GM23338 (cell line): ENCODE measurements around the gene CS. TPM values are rescaled to one million over a fixed set of nuclear protein-coding genes. Genes with fewer than 3 reads are reported as not detected.

Experiments used
- ATAC-seq: fragments of 200-7000 bp; cut with Tn5 transposase; 3 replicates; pipeline ENCODE4 v1.9.1; 2020
- DNase-seq: peaks from one replicate; pipeline ENCODE4 v3.0.0-alpha.2; 2015; ENCODE audit warnings: low spot score
- H2AFZ ChIP-seq: fragments of 200-600 bp; sonication (generic); 2 replicates; pipeline ENCODE4 v1.8.0; 2016; ENCODE audit warnings: antibody characterized with exemption, mild to moderate bottlenecking, moderate library complexity
- H3F3A ChIP-seq: fragments of 200-600 bp; sonication (generic); replicated peaks from 2 replicates; pipeline ENCODE4 v1.8.0; 2017; ENCODE audit warnings: antibody characterized with exemption, mixed run types, low read depth
- H3K27ac ChIP-seq: fragments of 200-600 bp; sonication (generic); 2 replicates; pipeline ENCODE4 v1.6.1; 2016; ENCODE audit warnings: low read depth
- H3K27me3 ChIP-seq: fragments of 200-600 bp; sonication (generic); 2 replicates; pipeline ENCODE4 v1.8.0; 2016; ENCODE audit warnings: mild to moderate bottlenecking, mixed run types, moderate library complexity; ENCODE audit not compliant: insufficient read depth
- H3K36me3 ChIP-seq: fragments of 200-600 bp; sonication (generic); 2 replicates; pipeline ENCODE4 v1.8.0; 2016; ENCODE audit warnings: mild to moderate bottlenecking; ENCODE audit not compliant: insufficient read depth
- H3K4me1 ChIP-seq: fragments of 200-600 bp; sonication (generic); 2 replicates; pipeline ENCODE4 v1.8.0; 2016; ENCODE audit warnings: mild to moderate bottlenecking, moderate library complexity; ENCODE audit not compliant: insufficient read depth
- H3K4me2 ChIP-seq: fragments of 200-600 bp; sonication (generic); 2 replicates; pipeline ENCODE4 v1.7.1; 2017; ENCODE audit warnings: mixed run types
- H3K4me3 ChIP-seq: fragments of 200-600 bp; sonication (generic); 2 replicates; pipeline ENCODE4 v1.6.1; 2016; ENCODE audit warnings: mixed run types
- H3K79me2 ChIP-seq: fragments of 200-600 bp; sonication (generic); replicated peaks from 2 replicates; pipeline ENCODE4 v1.8.0; 2017; ENCODE audit warnings: mild to moderate bottlenecking; ENCODE audit not compliant: insufficient read depth
- H3K9me2 ChIP-seq: fragments of 200-600 bp; sonication (generic); 2 replicates; pipeline ENCODE4 v1.8.0; 2017; ENCODE audit not compliant: insufficient read depth
- H4K20me1 ChIP-seq: fragments of 200-600 bp; sonication (generic); replicated peaks from 2 replicates; pipeline ENCODE4 v1.8.0; 2017; ENCODE audit warnings: mild to moderate bottlenecking; ENCODE audit not compliant: insufficient read depth
- H3K27ac Mint-ChIP-seq: 2 replicates; pipeline ENCODE4 v1.8.0; 2020; ENCODE audit warnings: inconsistent platforms, mild to moderate bottlenecking, moderate library complexity, mixed read lengths
- H3K27me3 Mint-ChIP-seq: 3 replicates; pipeline ENCODE4 v1.8.0; 2022; ENCODE audit warnings: low read depth, mild to moderate bottlenecking, moderate library complexity, mixed read lengths, inconsistent platforms; ENCODE audit not compliant: insufficient read depth, poor library complexity
- H3K36me3 Mint-ChIP-seq: 3 replicates; pipeline ENCODE4 v1.8.0; 2021; ENCODE audit warnings: low read depth, mild to moderate bottlenecking, inconsistent platforms, moderate library complexity, mixed read lengths
- H3K4me1 Mint-ChIP-seq: 3 replicates; pipeline ENCODE4 v1.8.0; 2020; ENCODE audit warnings: mild to moderate bottlenecking, inconsistent platforms, mixed read lengths
- H3K4me3 Mint-ChIP-seq: 3 replicates; pipeline ENCODE4 v1.8.0; 2021; ENCODE audit warnings: moderate library complexity, mild to moderate bottlenecking, inconsistent platforms, mixed read lengths
- H3K9me3 Mint-ChIP-seq: 3 replicates; pipeline ENCODE4 v1.8.0; 2020; ENCODE audit warnings: moderate library complexity, mild to moderate bottlenecking, inconsistent platforms, mixed read lengths
- ETS1 ChIP-seq: IDR thresholded peaks from 2 replicates; pipeline ENCODE4 v1.6.1; 2016; ENCODE audit warnings: antibody characterized with exemption
- JUNB ChIP-seq: IDR thresholded peaks from one replicate; pipeline ENCODE4 v1.6.1; 2016; ENCODE audit warnings: antibody characterized with exemption; ENCODE audit not compliant: unreplicated experiment
- POLR2AphosphoS5 ChIP-seq: IDR thresholded peaks from 2 replicates; pipeline ENCODE4 v1.6.1; 2016; ENCODE audit warnings: antibody characterized with exemption, low read depth
- REST ChIP-seq: IDR thresholded peaks from one replicate; pipeline ENCODE4 v1.6.1; 2018; ENCODE audit warnings: antibody characterized with exemption; ENCODE audit not compliant: unreplicated experiment
- ZNF114 ChIP-seq: fragments of 250-450 bp; sonication (Bioruptor Pico); IDR thresholded peaks from 2 replicates; pipeline ENCODE4 v1.5.0; 2020; ENCODE audit warnings: mild to moderate bottlenecking, moderate library complexity
- ZNF331 ChIP-seq: fragments of 250-450 bp; sonication (Bioruptor Pico); IDR thresholded peaks from 2 replicates; pipeline ENCODE4 v1.5.0; 2020; ENCODE audit warnings: low read depth, mild to moderate bottlenecking, moderate library complexity
- ZNF462 ChIP-seq: fragments of 250-450 bp; sonication (Bioruptor Pico); IDR thresholded peaks from 2 replicates; pipeline ENCODE4 v1.5.0; 2020; ENCODE audit warnings: mild to moderate bottlenecking, moderate library complexity
- polyA plus RNA-seq: library from polyadenylated mRNA; unstranded; fragments of >200 nt; fragmentation: Nextera tagmentation; extraction: Ambion mirVana; gene quantifications from 2 replicates; pipeline ENCODE4 v1.2.1, GENCODE V29; 2016
- total RNA-seq: library from RNA; depleted of rRNA; stranded (reverse); fragments of >200 nt; shearing (Covaris generic); gene quantifications from 2 replicates; pipeline ENCODE4 v1.2.3, GENCODE V29; 2014

Gene CS
- total and polyA plus RNA-seq, 2 experiments from 2014 or later = 63.3 to 166 TPM

DNA sequence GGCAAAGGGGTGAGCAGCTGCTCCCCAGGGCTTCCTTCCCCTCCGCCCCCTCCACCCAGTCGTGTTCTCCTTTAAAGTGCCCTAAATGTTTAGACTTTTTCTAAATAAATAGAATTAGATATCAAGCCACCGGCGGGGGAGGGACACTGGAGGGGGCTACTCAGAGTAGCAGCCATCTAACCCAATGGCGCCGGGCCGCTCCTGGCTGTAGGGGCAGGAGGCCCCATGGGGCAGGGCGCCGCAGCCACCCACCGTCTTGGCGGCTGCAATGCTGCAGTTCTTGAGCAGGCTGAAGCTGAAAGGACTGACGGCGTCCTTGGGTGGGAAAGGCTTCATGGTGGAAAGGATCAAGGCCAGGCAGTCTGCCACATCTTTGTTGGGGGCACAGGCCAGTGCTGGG, 57.1 kb downstream of the CS start:
- H3K27me3 ChIP-seq = no peaks in the 10 kb centered on the region
- Mint-ChIP-seq H3K9me3 (no peaks in the 10 kb centered on the region), H3K36me3 (peaks cover 65% of the 10 kb centered on the region), H3K27me3 (peaks cover 16% of the 10 kb centered on the region), H3K4me1 (peaks cover 5% of the 10 kb centered on the region; the same call in 1 of the 3 replicates), H3K27ac (no peak overlapping the region), H3K4me3 (no peak overlapping the region)
- H3F3A ChIP-seq = peaks cover under 1% of the 10 kb centered on the region
- H3K4me3 ChIP-seq = no peak overlapping the region
- peaks cover 43% of the 10 kb centered on the region for H3K36me3 ChIP-seq
- no peaks in the 10 kb centered on the region for H3K9me2 ChIP-seq
- no peaks in the 10 kb centered on the region for H3K4me1 ChIP-seq
- H3K4me2 ChIP-seq = no peak overlapping the region
- no peak for TF ChIP-seq ZNF114
- no peak for TF ChIP-seq ETS1
- TF ChIP-seq JUNB = no peak
- ATAC-seq (no peak), DNase-seq (no peak)
- no peaks in the 10 kb centered on the region for H3K79me2 ChIP-seq
- peaks cover 9% of the 10 kb centered on the region; the same call in 1 of the 2 replicates for H4K20me1 ChIP-seq
- H2AFZ ChIP-seq = no peak overlapping the region
- no peak overlapping the region for H3K27ac ChIP-seq

DNA sequence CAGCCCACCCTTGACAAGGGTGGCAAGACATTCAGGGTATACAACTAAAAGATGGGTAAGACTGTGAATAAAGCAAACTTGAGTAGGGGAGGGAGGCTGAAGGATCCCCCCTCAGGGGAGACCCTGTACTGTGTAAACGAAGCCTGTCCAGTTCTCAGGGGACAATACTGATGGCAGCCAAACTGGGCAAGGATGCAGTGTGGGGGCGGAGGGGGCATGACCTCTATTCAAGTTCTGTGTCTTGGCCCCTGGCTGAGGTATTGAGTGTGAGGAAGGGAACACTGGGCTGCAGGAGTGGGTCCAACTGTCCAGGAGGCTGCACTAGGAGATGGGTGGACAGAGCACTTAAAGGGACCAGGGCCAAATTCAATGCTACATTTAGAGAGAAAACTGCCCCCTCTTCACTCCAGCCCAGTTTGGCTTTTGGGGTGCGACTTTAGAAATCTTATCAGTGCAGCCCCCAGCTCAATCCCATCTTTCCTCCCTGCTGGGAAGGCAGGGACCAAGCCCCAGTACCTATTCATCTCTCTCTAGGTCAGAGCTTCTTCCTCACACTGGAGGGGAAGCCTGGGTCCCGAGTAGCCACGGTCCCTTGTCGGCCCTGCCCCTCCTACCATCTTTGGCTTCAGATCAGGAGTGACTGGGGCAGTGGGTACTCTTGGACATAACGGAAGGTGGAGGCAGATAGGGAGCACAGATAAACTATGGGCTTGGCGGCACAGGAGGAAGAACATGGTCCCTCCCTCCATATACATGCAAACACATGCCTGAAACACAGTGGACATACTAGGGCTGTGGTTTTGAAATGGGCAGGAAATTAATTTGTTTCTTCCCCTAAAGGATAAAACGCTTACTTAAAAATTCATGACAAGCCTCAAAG, 58.5 kb downstream of the CS start:
- H3K27ac ChIP-seq = no peak overlapping the region
- peaks cover 4% of the 10 kb centered on the region for H3F3A ChIP-seq
- H3K79me2 ChIP-seq = no peaks in the 10 kb centered on the region
- no peak overlapping the region for H2AFZ ChIP-seq
- peaks cover 9% of the 10 kb centered on the region; the same call in 1 of the 2 replicates for H4K20me1 ChIP-seq
- ATAC-seq = no peak
- Mint-ChIP-seq H3K9me3 (no peaks in the 10 kb centered on the region), H3K27ac (no peak overlapping the region), H3K27me3 (peaks cover 19% of the 10 kb centered on the region), H3K4me3 (no peak overlapping the region), H3K4me1 (peaks cover 10% of the 10 kb centered on the region; the same call in 2 of the 3 replicates), H3K36me3 (peaks cover 53% of the 10 kb centered on the region)
- no peak for DNase-seq
- no peak overlapping the region for H3K4me2 ChIP-seq
- no peaks in the 10 kb centered on the region for H3K27me3 ChIP-seq
- H3K4me1 ChIP-seq = no peaks in the 10 kb centered on the region
- no peaks in the 10 kb centered on the region for H3K9me2 ChIP-seq
- no peak overlapping the region for H3K4me3 ChIP-seq
- H3K36me3 ChIP-seq = peaks cover 37% of the 10 kb centered on the region
- TF ChIP-seq ZNF462 (CRISPR knock-in tag) (no peak), POLR2AphosphoS5 (no peak), REST (no peak), ZNF114 (no peak), JUNB (no peak), ZNF331 (no peak)
